Right lobe of liver (tissue), 6 donors: ENCODE results near the gene PTPRN2. TPM values are rescaled to one million over a fixed set of nuclear protein-coding genes. Genes with fewer than 3 reads are reported as not detected.

Experiments
- ATAC-seq, 4 donors: fragments of 200-7000 bp; cut with Tn5 transposase; one replicate each; pipeline ENCODE4 v1.9.1; 2020; ENCODE audit warnings: mild to moderate bottlenecking in 4 of 4, moderate library complexity in 4 of 4
- DNase-seq, 3 donors: peaks; one replicate each; pipeline ENCODE4 v3.0.0-alpha.2; 2020
- H3K27ac ChIP-seq, 3 donors: fragments of 200-600 bp; one replicate each; pipeline ENCODE4 v1.8.0; 2022
- H3K27me3 ChIP-seq, 2 donors: fragments of 200-600 bp; one replicate each; pipeline ENCODE4 v1.8.0; 2022
- H3K36me3 ChIP-seq, 4 donors: fragments of 200-600 bp; sonication (generic) in 1 of 4; one replicate each; pipeline versions ENCODE4 v1.5.1 to v1.8.0; 2017 to 2022; ENCODE audit warnings: control low read depth in 1 of 4
- H3K4me1 ChIP-seq, 4 donors: fragments of 200-600 bp; sonication (generic) in 1 of 4; one replicate each; pipeline versions ENCODE4 v1.5.1 to v1.8.0; 2017 to 2022; ENCODE audit warnings: control low read depth in 1 of 4
- H3K4me3 ChIP-seq, 3 donors: fragments of 200-600 bp; one replicate each; pipeline ENCODE4 v1.8.0; 2022
- H3K9me3 ChIP-seq, 4 donors: fragments of 200-600 bp; sonication (generic) in 1 of 4; one replicate each; pipeline versions ENCODE4 v1.5.1 to v1.8.0; 2017 to 2022; ENCODE audit warnings: control low read depth in 1 of 4
- POLR2A ChIP-seq: fragments of 450-650 bp; IDR thresholded peaks from one replicate; pipeline ENCODE4 v1.6.1; 2017; ENCODE audit warnings: antibody characterized with exemption, mild to moderate bottlenecking
- WGBS: methylation state at CpG from one replicate; pipeline ENCODE4 v1.1.6; 2018; ENCODE audit warnings: low coverage, low lambda C conversion rate; ENCODE audit not compliant: insufficient coverage; ENCODE audit errors: missing lambda C conversion rate; 5-methylcytosine and 5-hydroxymethylcytosine counted together
- intact Hi-C, 2 donors: fragments of 100-400 bp; cut with DNase I; formaldehyde crosslinking; loops; one replicate each; pipeline versions ENCODE4 v1.11.2 to v1.14.1; 2022
- total RNA-seq, 6 experiments: library from RNA; depleted of rRNA in 2 of 6; stranded (reverse); fragments of >200 nt in 2 of 6; fragmentation: NEBNext Ultra II Directional in 3 of 6; extraction: Animal tissue kit (Norgen Biotek cat#: 25700) in 3 of 6; gene quantifications; one replicate each; pipeline versions ENCODE4 v1.1.0 to v1.2.4, GENCODE V29; 2016 to 2023
- TF ChIP-seq, protein P1 (sequence below), 4 donors: fragments of 200-600 bp in 3 of 4; fragments of 450-650 bp in 1 of 4; IDR thresholded peaks; one replicate each; pipeline versions ENCODE4 v1.5.1 to v1.8.0; 2016 to 2022; ENCODE audit warnings: antibody characterized with exemption in 4 of 4, mild to moderate bottlenecking in 2 of 4
- donor health status: DM: no; HTN: yes; CAD: no.
- donor health status: DM: no; HTN: no; CAD: no.
- donor health status: DM: no; HTN: no; CAD: no.
- donor health status: DM: no; HTN: yes; CAD: no.
- donor health status: DM: no; HTN: yes; CAD: no.

The PTPRN2 gene
- total RNA-seq, 6 experiments from 2014 or later = 0.15 to 0.87 (median 0.67) TPM

DNA sequence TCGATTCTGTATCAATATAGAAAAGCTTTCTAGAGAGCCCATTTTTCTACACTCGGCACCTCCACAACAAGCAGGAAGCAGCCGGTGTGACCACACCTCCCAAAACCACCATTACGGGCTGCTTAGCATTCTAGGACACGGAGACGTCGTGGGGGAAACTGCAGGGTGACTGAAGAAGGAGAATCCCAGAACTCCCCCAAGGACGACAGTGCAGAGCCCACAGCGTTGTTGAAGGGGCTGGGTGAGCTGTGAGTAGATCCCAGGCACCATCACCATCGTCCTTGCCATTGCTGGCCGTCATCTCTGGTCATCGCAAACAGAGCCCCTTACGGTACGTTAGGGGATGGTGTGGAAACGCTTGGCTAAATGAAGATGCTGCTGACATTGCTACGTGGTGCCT, 351.8 kb downstream of the PTPRN2 start:
- H3K4me3 ChIP-seq = no peak overlapping the region
- WGBS = 74% methylated on average over 6 of the region's 16 CpGs
- no peaks in the 10 kb centered on the region for H3K9me3 ChIP-seq
- intact Hi-C loops = no loop called here
- no peaks in the 10 kb centered on the region for H3K27me3 ChIP-seq
- no peaks in the 10 kb centered on the region for H3K36me3 ChIP-seq
- H3K4me1 ChIP-seq = no peaks in the 10 kb centered on the region
- ATAC-seq = no peak
- H3K27ac ChIP-seq = no peak overlapping the region
- no peak for TF ChIP-seq POLR2A
- TF ChIP-seq, protein P1, sequence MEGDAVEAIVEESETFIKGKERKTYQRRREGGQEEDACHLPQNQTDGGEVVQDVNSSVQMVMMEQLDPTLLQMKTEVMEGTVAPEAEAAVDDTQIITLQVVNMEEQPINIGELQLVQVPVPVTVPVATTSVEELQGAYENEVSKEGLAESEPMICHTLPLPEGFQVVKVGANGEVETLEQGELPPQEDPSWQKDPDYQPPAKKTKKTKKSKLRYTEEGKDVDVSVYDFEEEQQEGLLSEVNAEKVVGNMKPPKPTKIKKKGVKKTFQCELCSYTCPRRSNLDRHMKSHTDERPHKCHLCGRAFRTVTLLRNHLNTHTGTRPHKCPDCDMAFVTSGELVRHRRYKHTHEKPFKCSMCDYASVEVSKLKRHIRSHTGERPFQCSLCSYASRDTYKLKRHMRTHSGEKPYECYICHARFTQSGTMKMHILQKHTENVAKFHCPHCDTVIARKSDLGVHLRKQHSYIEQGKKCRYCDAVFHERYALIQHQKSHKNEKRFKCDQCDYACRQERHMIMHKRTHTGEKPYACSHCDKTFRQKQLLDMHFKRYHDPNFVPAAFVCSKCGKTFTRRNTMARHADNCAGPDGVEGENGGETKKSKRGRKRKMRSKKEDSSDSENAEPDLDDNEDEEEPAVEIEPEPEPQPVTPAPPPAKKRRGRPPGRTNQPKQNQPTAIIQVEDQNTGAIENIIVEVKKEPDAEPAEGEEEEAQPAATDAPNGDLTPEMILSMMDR (IDR thresholded peaks at IDR 0.05) = no peak
- DNase-seq = no peak

DNA sequence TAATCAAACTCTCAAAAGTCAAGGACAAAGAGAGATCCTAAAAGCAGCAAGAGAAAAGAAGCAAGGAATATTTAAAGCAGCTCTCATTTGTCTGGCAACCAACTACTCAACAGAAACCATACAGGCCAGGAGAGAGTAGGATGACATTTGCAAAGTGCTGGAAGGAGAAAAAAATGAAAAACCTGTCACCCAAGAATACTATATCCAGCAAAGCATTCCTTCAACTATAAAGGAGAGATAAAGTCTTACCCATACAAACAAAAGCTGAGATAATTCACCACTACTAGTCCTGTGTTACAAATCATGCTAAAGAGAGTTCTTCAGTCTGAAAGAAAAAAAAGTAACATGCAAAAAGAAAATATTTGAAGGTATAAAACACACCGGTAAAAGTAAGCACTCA, 357.7 kb downstream of the PTPRN2 start:
- no peaks in the 10 kb centered on the region for H3K27me3 ChIP-seq
- H3K4me1 ChIP-seq = no peaks in the 10 kb centered on the region
- H3K9me3 ChIP-seq = peaks cover 0 to 4% (median 0%) of the 10 kb centered on the region in 4 donors
- WGBS = 76% methylated on average over 1 of the region's 1 CpG
- TF ChIP-seq, protein P1 (IDR thresholded peaks at IDR 0.05) = no peak
- no peak for TF ChIP-seq POLR2A
- no peaks in the 10 kb centered on the region for H3K36me3 ChIP-seq
- H3K4me3 ChIP-seq = no peak overlapping the region
- intact Hi-C loops = no loop called here
- H3K27ac ChIP-seq = no peak overlapping the region
- DNase-seq (no peak), ATAC-seq (no peak)

DNA sequence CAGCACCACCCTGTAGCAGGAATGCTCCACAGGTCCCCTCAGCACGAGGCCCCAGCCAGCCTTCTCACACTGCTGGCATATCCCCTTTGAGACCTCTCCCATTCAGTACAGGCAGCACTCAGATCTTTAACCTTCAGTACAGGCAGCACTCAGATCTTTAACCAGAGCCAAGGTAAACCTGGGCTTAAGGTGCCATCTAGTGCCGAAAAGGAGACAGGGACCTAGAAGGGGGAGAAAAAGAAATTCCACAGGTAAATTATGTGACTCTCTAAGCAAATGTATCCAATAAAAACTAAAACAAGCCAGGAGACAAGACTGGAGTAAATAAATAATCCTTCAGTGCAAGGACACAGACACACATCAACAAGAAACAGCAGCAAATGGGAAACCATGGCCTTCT, 358.6 kb downstream of the PTPRN2 start:
- 25% methylated on average over 1 of the region's 2 CpGs for WGBS
- Histone ChIP-seq H3K36me3 (no peaks in the 10 kb centered on the region), H3K27me3 (no peaks in the 10 kb centered on the region), H3K9me3 (peaks cover 0 to 4% (median 0%) of the 10 kb centered on the region in 4 donors), H3K4me1 (no peaks in the 10 kb centered on the region), H3K4me3 (no peak overlapping the region), H3K27ac (no peak overlapping the region)
- intact Hi-C loops = no loop called here
- TF ChIP-seq, protein P1 (IDR thresholded peaks at IDR 0.05) = no peak
- TF ChIP-seq POLR2A = no peak
- ATAC-seq (no peak), DNase-seq (no peak)

DNA sequence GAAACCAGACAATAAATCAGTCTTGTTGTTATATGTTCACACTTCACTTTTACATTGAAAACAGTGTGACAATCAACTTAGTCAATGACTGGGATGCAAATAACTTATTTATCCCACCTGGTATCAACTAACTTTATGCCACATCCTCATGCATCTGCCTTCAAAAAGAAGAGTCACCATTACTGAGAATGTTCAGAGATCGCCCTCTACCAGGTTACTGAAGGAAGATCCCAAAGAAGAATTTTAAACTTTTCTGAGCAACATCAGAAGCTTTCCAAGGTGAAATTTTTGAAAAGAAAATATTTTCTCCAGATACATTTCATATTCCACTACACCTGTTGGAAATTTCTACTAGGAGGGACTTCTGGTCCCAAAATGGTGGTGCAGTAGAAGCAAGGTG, 359.5 kb downstream of the PTPRN2 start:
- 50% methylated on average over 1 of the region's 1 CpG for WGBS
- peaks cover 0 to 4% (median 0%) of the 10 kb centered on the region in 4 donors for H3K9me3 ChIP-seq
- H3K4me3 ChIP-seq = no peak overlapping the region
- no peaks in the 10 kb centered on the region for H3K27me3 ChIP-seq
- ATAC-seq = no peak
- intact Hi-C loops = no loop called here
- no peak for TF ChIP-seq POLR2A
- TF ChIP-seq, protein P1 (IDR thresholded peaks at IDR 0.05) = no peak
- H3K4me1 ChIP-seq = no peaks in the 10 kb centered on the region
- no peak overlapping the region for H3K27ac ChIP-seq
- H3K36me3 ChIP-seq = no peaks in the 10 kb centered on the region
- DNase-seq = no peak
